Right atrium auricular region (tissue), 2 donors: ENCODE results near the gene BABAM2. TPM values are rescaled to one million over a fixed set of nuclear protein-coding genes. Genes with fewer than 3 reads are reported as not detected.

Source experiments
- DNase-seq: peaks from one replicate; pipeline ENCODE4 v3.0.0-alpha.2; 2019; ENCODE audit warnings: low spot score
- H3K27ac ChIP-seq, 2 donors: fragments of 200-600 bp; sonication (generic); 1 replicate in 1 of 2; 2 replicates in 1 of 2; pipeline ENCODE4 v1.5.1; 2016 to 2019
- H3K27me3 ChIP-seq, 2 donors: fragments of 200-600 bp; sonication (generic); one replicate each; pipeline versions ENCODE4 v1.5.1 to v1.6.0; 2017 to 2019
- H3K36me3 ChIP-seq: fragments of 200-600 bp; sonication (generic); one replicate; pipeline ENCODE4 v1.5.1; 2016
- H3K4me1 ChIP-seq, 2 donors: fragments of 200-600 bp; sonication (generic); one replicate each; pipeline versions ENCODE4 v1.5.1 to v1.6.0; 2017 to 2019
- H3K4me3 ChIP-seq, 2 donors: fragments of 200-600 bp; sonication (generic); 1 replicate in 1 of 2; 2 replicates in 1 of 2; pipeline ENCODE4 v1.5.1; 2017 to 2019; ENCODE audit warnings: mild to moderate bottlenecking in 1 of 2, moderate library complexity in 1 of 2
- H3K9me3 ChIP-seq, 2 donors: fragments of 200-600 bp; sonication (generic); one replicate each; pipeline ENCODE4 v1.5.1; 2019
- total RNA-seq, 2 donors: library from RNA; depleted of rRNA; stranded (reverse); fragments of >200 nt; gene quantifications; one replicate each; pipeline ENCODE4 v1.1.0, GENCODE V29; 2016
- TF ChIP-seq, protein P1 (sequence below), 2 donors: fragments of 200-600 bp; sonication (generic); IDR thresholded peaks; one replicate each; pipeline ENCODE4 v1.5.1; 2019; ENCODE audit warnings: antibody characterized with exemption in 2 of 2

The BABAM2 gene
- total RNA-seq, 2 donors from 2014 or later, result 58.8 to 60.6 TPM

DNA sequence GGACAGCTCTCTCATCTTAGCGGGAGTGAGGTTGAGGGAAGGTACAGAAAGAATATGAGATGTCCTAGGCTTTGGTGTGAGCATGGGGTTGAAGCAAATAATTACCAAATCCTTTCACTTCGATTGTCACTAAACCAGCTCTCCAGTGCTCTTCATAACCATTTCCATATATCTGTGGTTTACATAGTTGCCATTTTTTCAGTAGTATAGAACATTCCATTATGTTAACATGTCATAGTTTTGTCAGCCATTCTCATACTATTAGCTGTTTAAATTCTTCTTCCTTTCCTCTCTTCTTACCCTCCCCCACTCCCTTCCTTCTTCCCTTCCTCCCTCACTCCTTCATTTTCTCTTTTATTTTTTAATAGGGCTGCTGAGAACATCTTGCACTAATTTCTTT lies 205.9 kb downstream of the BABAM2 start:
- Histone ChIP-seq H3K9me3 (no peaks in the 10 kb centered on the region), H3K4me3 (no peak overlapping the region), H3K4me1 (peaks cover 0 to 14% of the 10 kb centered on the region in 2 donors), H3K27ac (no peak overlapping the region), H3K36me3 (no peaks in the 10 kb centered on the region), H3K27me3 (no peaks in the 10 kb centered on the region)
- TF ChIP-seq, protein P1, sequence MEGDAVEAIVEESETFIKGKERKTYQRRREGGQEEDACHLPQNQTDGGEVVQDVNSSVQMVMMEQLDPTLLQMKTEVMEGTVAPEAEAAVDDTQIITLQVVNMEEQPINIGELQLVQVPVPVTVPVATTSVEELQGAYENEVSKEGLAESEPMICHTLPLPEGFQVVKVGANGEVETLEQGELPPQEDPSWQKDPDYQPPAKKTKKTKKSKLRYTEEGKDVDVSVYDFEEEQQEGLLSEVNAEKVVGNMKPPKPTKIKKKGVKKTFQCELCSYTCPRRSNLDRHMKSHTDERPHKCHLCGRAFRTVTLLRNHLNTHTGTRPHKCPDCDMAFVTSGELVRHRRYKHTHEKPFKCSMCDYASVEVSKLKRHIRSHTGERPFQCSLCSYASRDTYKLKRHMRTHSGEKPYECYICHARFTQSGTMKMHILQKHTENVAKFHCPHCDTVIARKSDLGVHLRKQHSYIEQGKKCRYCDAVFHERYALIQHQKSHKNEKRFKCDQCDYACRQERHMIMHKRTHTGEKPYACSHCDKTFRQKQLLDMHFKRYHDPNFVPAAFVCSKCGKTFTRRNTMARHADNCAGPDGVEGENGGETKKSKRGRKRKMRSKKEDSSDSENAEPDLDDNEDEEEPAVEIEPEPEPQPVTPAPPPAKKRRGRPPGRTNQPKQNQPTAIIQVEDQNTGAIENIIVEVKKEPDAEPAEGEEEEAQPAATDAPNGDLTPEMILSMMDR (IDR thresholded peaks at IDR 0.05), result no peak
- DNase-seq, result no peak

DNA sequence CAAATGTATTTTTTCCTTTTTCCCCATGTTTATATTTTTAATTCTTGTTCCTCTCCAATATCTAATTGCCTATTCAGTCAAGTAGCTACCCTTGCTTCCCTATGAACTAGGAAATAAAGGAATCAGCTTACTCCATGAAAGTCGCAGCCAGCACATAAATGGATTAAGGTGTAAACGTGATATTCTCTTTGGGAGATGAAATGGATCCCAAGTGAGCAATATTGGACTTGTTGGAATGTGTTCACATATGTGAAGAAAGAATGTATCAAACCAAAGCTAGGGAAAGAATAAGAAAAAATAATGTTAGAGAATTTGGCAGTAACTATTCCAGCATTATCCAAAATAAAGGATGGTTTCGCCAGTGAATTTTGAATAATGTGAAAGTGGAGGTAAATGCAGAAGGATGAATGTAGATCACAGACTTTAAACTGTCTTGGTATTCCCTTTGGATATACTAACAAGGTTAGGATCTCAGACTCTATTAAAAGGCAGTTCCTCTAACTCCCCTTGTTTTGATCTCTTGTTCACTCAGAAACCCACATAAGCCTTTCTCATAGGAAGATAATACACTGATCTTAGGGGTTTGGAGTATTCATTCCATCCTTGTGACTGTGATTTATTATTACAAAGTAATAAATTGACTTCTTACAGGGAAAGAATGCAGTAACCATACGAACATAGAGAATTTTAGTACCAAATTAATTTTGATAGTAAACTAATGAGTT lies 208.1 kb downstream of the BABAM2 start:
- no peak overlapping the region for H3K4me3 ChIP-seq
- no peaks in the 10 kb centered on the region for H3K36me3 ChIP-seq
- no peaks in the 10 kb centered on the region for H3K9me3 ChIP-seq
- TF ChIP-seq, protein P1 (IDR thresholded peaks at IDR 0.05), result no peak
- no peak for DNase-seq
- no peaks in the 10 kb centered on the region for H3K27me3 ChIP-seq
- no peak overlapping the region for H3K27ac ChIP-seq
- peaks cover 0 to 37% of the 10 kb centered on the region in 2 donors for H3K4me1 ChIP-seq

DNA sequence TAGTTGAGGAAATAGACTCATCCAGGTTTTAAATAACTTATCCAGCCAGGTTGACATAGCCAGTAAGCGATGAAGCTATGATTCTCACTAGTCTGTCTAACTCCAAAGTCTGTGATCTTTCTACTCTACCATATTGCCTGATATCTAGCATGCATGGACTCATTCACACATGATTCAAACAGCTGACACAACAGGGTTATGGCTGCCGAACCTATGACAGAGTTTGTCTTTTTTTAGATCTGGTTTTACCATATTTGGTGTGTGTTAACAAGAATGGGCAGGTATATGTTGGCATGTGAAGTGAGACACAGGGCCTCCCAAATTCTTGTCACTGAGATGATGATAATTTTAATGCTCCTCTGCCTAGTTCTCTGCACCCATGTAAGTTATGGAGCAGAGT lies 210.6 kb downstream of the BABAM2 start:
- H3K36me3 ChIP-seq, result no peaks in the 10 kb centered on the region
- no peaks in the 10 kb centered on the region for H3K9me3 ChIP-seq
- TF ChIP-seq, protein P1 (IDR thresholded peaks at IDR 0.05), result no peak
- DNase-seq, result no peak
- peak overlapping the region in 1 of 2 donors; percentile 66 for H3K27ac ChIP-seq
- H3K4me1 ChIP-seq, result peaks cover 0 to 37% of the 10 kb centered on the region in 2 donors
- no peaks in the 10 kb centered on the region for H3K27me3 ChIP-seq
- H3K4me3 ChIP-seq, result no peak overlapping the region

DNA sequence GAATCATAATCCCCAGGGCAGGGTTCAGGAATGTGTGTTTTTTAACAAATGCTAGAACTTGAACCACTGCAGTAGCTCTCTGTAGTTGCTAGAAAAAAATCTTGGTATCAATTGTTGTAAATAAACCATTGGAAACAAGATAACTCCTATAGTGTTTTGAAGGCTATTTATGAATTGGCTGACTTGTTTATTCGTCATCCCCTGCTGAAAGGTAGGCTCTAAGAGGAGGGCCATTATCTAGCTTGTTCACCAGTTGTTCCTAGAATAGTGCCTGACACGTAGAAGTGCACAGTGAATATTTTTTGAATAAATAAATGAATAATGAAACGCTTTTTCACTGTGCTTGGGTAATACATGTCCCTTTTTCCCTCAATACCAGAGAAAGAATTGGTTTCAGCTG lies 211.4 kb downstream of the BABAM2 start:
- H3K9me3 ChIP-seq, result no peaks in the 10 kb centered on the region
- H3K27ac ChIP-seq, result peak overlapping the region; percentile 66 to 68
- peaks cover 0 to 32% of the 10 kb centered on the region in 2 donors for H3K4me1 ChIP-seq
- no peaks in the 10 kb centered on the region for H3K27me3 ChIP-seq
- TF ChIP-seq, protein P1 (IDR thresholded peaks at IDR 0.05), result no peak
- no peaks in the 10 kb centered on the region for H3K36me3 ChIP-seq
- DNase-seq, result no peak
- H3K4me3 ChIP-seq, result no peak overlapping the region

DNA sequence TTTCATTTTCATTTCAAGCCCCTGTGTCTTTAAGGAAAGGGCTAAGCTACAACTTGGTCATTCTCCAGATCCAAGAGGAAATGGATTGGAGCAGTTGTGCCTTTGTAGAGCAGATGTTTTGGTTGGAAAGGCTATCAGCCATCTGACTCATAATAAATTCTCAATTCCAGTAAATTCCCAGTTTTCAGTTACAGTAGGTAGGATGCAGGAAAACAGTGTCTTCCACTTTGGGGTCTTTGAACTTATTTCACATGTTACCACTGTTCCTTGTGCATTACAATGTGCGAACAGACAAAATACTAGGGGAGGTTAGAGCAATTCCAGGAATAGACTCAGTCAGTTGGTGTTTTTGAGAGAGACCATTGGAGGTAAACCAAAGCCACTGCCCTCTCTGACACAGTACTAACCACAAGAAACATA lies 211.9 kb downstream of the BABAM2 start:
- TF ChIP-seq, protein P1 (IDR thresholded peaks at IDR 0.05), result no peak
- no peaks in the 10 kb centered on the region for H3K36me3 ChIP-seq
- H3K9me3 ChIP-seq, result no peaks in the 10 kb centered on the region
- no peak for DNase-seq
- H3K4me1 ChIP-seq, result peaks cover 0 to 27% of the 10 kb centered on the region in 2 donors
- no peak overlapping the region for H3K4me3 ChIP-seq
- no peaks in the 10 kb centered on the region for H3K27me3 ChIP-seq
- peak overlapping the region; percentile 66 to 68 for H3K27ac ChIP-seq

DNA sequence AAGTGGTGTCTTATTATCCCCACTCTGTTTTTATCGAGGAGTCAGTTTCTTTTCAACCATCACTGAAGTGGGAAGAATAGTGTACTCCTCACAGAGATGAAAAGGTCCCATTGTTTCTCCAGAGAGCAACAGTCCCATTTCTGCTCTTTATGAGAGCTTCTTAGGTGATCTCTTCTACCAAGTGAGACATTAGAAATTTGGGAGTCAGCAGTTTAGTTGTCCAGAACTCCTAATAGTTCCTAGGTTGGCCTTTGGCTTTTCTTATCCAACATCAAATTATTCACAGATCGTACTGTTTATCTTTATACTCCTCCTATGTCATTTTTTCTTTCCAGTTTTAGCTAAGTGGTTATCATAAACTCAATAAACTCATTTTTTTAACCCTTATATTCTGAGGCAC lies 213.1 kb downstream of the BABAM2 start:
- peak overlapping the region in 1 of 2 donors; percentile 66 for H3K27ac ChIP-seq
- TF ChIP-seq, protein P1 (IDR thresholded peaks at IDR 0.05), result no peak
- no peak for DNase-seq
- H3K4me1 ChIP-seq, result peaks cover 0 to 27% of the 10 kb centered on the region in 2 donors
- H3K27me3 ChIP-seq, result no peaks in the 10 kb centered on the region
- H3K9me3 ChIP-seq, result no peaks in the 10 kb centered on the region
- H3K4me3 ChIP-seq, result no peak overlapping the region
- H3K36me3 ChIP-seq, result no peaks in the 10 kb centered on the region
